B cell (primary cell): ENCODE data around the gene GNAL. TPM values are rescaled to one million over a fixed set of nuclear protein-coding genes. Genes with fewer than 3 reads are reported as not detected.

Source experiments
- ATAC-seq: fragments of 200-7000 bp; cut with Tn5 transposase; one replicate; pipeline ENCODE4 v1.10.0; 2021; ENCODE audit warnings: low read depth, mild to moderate bottlenecking, moderate number of reproducible peaks, moderate library complexity
- CTCF ChIA-PET: fragments of 350-600 bp; sonication (Branson Sonifier 250); formaldehyde crosslinking; loops from one replicate; lab custom pipeline; 2021; ENCODE audit warnings: antibody characterized with exemption, inconsistent platforms; lab: Charles Lee
- POLR2A ChIA-PET: fragments of 350-600 bp; sonication (Branson Sonifier 250); formaldehyde crosslinking; loops from one replicate; lab custom pipeline; 2021; ENCODE audit warnings: antibody characterized with exemption; lab: Charles Lee
- DNase-seq: peaks from one replicate; pipeline ENCODE4 v3.0.0; 2013
- H2AFZ ChIP-seq: 2 replicates; pipeline ENCODE4 v1.6.1; 2012; ENCODE audit warnings: mild to moderate bottlenecking, low read depth, low read length; ENCODE audit not compliant: insufficient read depth, poor library complexity, severe bottlenecking
- H3K27ac ChIP-seq, 2 donors: 1 replicate in 1 of 2; 2 replicates in 1 of 2; pipeline ENCODE4 v1.5.1; 2012 to 2013; ENCODE audit warnings: low read length in 2 of 2, mild to moderate bottlenecking in 2 of 2, moderate library complexity in 1 of 2
- H3K27me3 ChIP-seq, 4 experiments: fragments of 200-600 bp in 1 of 4; sonication (generic) in 1 of 4; replicated peaks in 1 of 4; 1 replicate in 2 of 4; 2 replicates in 2 of 4; pipeline versions ENCODE4 v1.6.1 to v1.7.0; 2013 to 2016; ENCODE audit warnings: low read length in 3 of 4, mild to moderate bottlenecking in 2 of 4, mixed read lengths in 1 of 4, moderate library complexity in 1 of 4; ENCODE audit not compliant: insufficient read depth in 4 of 4, control insufficient read depth in 3 of 4; ENCODE audit errors: control extremely low read depth in 1 of 4
- H3K36me3 ChIP-seq, 2 experiments: replicated peaks in 1 of 2; 1 replicate in 1 of 2; 2 replicates in 1 of 2; pipeline versions ENCODE4 v1.6.1 to v1.7.1; 2013; ENCODE audit warnings: low read length in 1 of 2; ENCODE audit not compliant: insufficient read depth in 2 of 2, control insufficient read depth in 1 of 2; ENCODE audit errors: control extremely low read depth in 1 of 2, extremely low read depth in 1 of 2
- H3K4me1 ChIP-seq, 2 donors: fragments of 200-600 bp in 1 of 2; sonication (generic) in 1 of 2; 1 replicate in 1 of 2; 2 replicates in 1 of 2; pipeline versions ENCODE4 v1.5.1 to v1.6.1; 2013 to 2017; ENCODE audit warnings: low read length in 2 of 2; ENCODE audit not compliant: control insufficient read depth in 2 of 2, insufficient read depth in 2 of 2
- H3K4me2 ChIP-seq: replicated peaks from 2 replicates; pipeline ENCODE3; 2012; ENCODE audit warnings: mild to moderate bottlenecking, low read depth, low read length; ENCODE audit not compliant: poor library complexity, severe bottlenecking
- H3K4me3 ChIP-seq, 5 experiments: fragments of 200-600 bp in 1 of 5; sonication (generic) in 1 of 5; 1 replicate in 3 of 5; 2 replicates in 2 of 5; pipeline versions ENCODE4 v1.5.1 to v1.7.0; 2011 to 2016; ENCODE audit warnings: low read length in 4 of 5, mild to moderate bottlenecking in 4 of 5, low read depth in 2 of 5, control low read depth in 1 of 5, moderate library complexity in 1 of 5; ENCODE audit not compliant: insufficient read depth in 1 of 5; ENCODE audit errors: control extremely low read depth in 1 of 5, extremely low read depth in 1 of 5
- H3K79me2 ChIP-seq: fragments of 200-600 bp; sonication (generic); one replicate; pipeline ENCODE4 v1.6.0; 2016; ENCODE audit warnings: low read length; ENCODE audit not compliant: control insufficient read depth, insufficient read depth
- H3K9ac ChIP-seq: fragments of 200-600 bp; sonication (generic); 2 replicates; pipeline ENCODE4 v1.6.1; 2017; ENCODE audit warnings: mild to moderate bottlenecking, low read length, moderate library complexity
- H3K9me3 ChIP-seq, 3 donors: one replicate each; pipeline versions ENCODE4 v1.6.1 to v1.7.1; 2013; ENCODE audit warnings: low read length in 2 of 3; ENCODE audit not compliant: control insufficient read depth in 2 of 3, insufficient read depth in 1 of 3; ENCODE audit errors: control extremely low read depth in 1 of 3
- H4K20me1 ChIP-seq: 2 replicates; pipeline ENCODE4 v1.6.0; 2012; ENCODE audit warnings: mild to moderate bottlenecking, low read length; ENCODE audit not compliant: insufficient read depth, control insufficient read depth, poor library complexity, severe bottlenecking
- H3K27ac Mint-ChIP-seq: one replicate; pipeline ENCODE4 v1.8.0; 2021; ENCODE audit warnings: mixed read lengths
- H3K27me3 Mint-ChIP-seq: one replicate; pipeline ENCODE4 v1.8.0; 2021; ENCODE audit warnings: mixed read lengths
- H3K4me1 Mint-ChIP-seq: one replicate; pipeline ENCODE4 v1.8.0; 2021; ENCODE audit warnings: mixed read lengths
- H3K4me3 Mint-ChIP-seq: one replicate; pipeline ENCODE4 v1.8.0; 2021; ENCODE audit warnings: mixed read lengths
- H3K9me3 Mint-ChIP-seq: one replicate; pipeline ENCODE4 v1.8.0; 2022; ENCODE audit warnings: mixed read lengths; ENCODE audit not compliant: insufficient read depth
- EZH2 ChIP-seq: IDR thresholded peaks from 2 replicates; pipeline ENCODE4 v1.6.1; 2012; ENCODE audit warnings: borderline replicate concordance, low read depth, mild to moderate bottlenecking, moderate library complexity, low read length; ENCODE audit not compliant: insufficient read depth, poor library complexity, severe bottlenecking
- WGBS: methylation state at CpG from one replicate; pipeline ENCODE4 v1.1.5; 2013; ENCODE audit warnings: missing lambda C conversion rate; ENCODE audit not compliant: insufficient coverage; 5-methylcytosine and 5-hydroxymethylcytosine counted together
- intact Hi-C: fragments of 100-400 bp; cut with micrococcal nuclease; formaldehyde crosslinking; loops from one replicate; pipeline ENCODE4 v1.10.0; 2022
- polyA plus RNA-seq: library from polyadenylated mRNA; depleted of rRNA; stranded (reverse); fragments of >200 nt; gene quantifications from 2 replicates; pipeline ENCODE4 v1.2.3, GENCODE V29; 2012
- total RNA-seq, 2 donors: library from RNA; stranded (reverse); fragments of 120-200 nt in 1 of 2; gene quantifications; 1 replicate in 1 of 2; 2 replicates in 1 of 2; pipeline versions ENCODE4 v1.2.3 to v1.2.4, GENCODE V29; 2013 to 2022
- TF ChIP-seq, protein P1 (sequence below): fragments of 200-600 bp; IDR thresholded peaks from one replicate; pipeline ENCODE4 v1.8.0; 2022; ENCODE audit warnings: antibody characterized with exemption, mild to moderate bottlenecking

Gene GNAL
- total and polyA plus RNA-seq, 2 donors (not counting 1 experiment from before 2014, with no cell fraction given), result 0.01 to 0.12 TPM

DNA sequence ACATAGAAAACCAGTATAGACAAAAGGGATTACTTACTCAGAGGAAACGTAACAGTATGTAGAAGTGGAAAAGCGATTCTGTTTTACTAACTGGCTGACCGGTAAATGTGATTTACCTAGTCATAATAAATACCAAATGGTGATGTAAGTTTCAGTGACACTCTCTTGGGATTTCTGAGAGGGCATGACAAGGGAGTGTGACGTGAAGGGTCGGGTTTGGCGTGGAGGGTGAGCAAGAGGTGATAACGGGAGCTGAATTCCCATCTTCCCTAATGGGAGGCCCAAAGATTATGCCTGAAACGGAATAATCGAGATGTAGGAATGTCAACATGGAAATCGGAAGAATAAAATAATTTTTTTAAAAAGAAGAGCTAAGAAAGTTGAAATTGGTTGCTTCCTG lies 12.7 kb upstream of the GNAL start:
- H3K36me3 ChIP-seq, result no peaks in the 10 kb centered on the region
- H2AFZ ChIP-seq, result no peak overlapping the region
- WGBS, result 73% methylated on average over 3 of the region's 10 CpGs
- H3K9ac ChIP-seq, result no peak overlapping the region
- H3K4me1 ChIP-seq, result no peaks in the 10 kb centered on the region
- H3K9me3 Mint-ChIP-seq, result no peaks in the 10 kb centered on the region
- ChIA-PET CTCF (interaction anchor here (1.1 kb wide), 1 partner anchor 21 kb away, joined by 4 read pairs; no protein-coding TSS in a partner anchor), POLR2A (no interaction called here)
- DNase-seq (no peak), ATAC-seq (no peak)
- H3K79me2 ChIP-seq, result no peaks in the 10 kb centered on the region
- no peaks in the 10 kb centered on the region for H4K20me1 ChIP-seq
- no peak overlapping the region for H3K27ac ChIP-seq
- no peak overlapping the region for H3K4me2 ChIP-seq
- no peak overlapping the region for H3K27ac Mint-ChIP-seq
- TF ChIP-seq EZH2, result no peak
- H3K27me3 ChIP-seq, result peaks cover 0 to 3% (median 0%) of the 10 kb centered on the region in 4 experiments
- peaks cover 0 to 2% (median 0%) of the 10 kb centered on the region in 3 donors for H3K9me3 ChIP-seq
- no peak overlapping the region for H3K4me3 Mint-ChIP-seq
- intact Hi-C loops, result no loop called here
- H3K4me3 ChIP-seq, result no peak overlapping the region
- H3K4me1 Mint-ChIP-seq, result no peaks in the 10 kb centered on the region
- peaks cover 44% of the 10 kb centered on the region for H3K27me3 Mint-ChIP-seq

DNA sequence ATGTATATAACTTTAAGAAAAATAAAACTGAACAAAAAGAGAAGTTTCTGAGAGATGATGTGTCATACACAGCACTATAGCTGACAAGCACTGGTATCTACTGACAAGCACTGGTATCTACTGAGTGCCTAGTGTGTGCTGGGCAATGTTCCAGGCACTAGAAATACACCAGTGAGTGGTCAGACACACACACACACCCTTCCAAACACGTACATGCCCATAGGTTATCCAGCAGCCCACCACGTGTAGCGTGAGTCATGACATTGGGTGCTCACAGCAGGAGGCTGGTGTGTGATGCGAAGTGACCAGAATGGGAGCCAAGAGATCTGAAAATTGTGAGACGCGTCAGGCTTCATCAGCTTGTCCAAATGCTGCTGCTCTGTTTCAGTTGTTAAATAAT lies 12.2 kb upstream of the GNAL start:
- H2AFZ ChIP-seq, result no peak overlapping the region
- no peak overlapping the region for H3K4me3 Mint-ChIP-seq
- TF ChIP-seq EZH2, result no peak
- TF ChIP-seq, protein P1, sequence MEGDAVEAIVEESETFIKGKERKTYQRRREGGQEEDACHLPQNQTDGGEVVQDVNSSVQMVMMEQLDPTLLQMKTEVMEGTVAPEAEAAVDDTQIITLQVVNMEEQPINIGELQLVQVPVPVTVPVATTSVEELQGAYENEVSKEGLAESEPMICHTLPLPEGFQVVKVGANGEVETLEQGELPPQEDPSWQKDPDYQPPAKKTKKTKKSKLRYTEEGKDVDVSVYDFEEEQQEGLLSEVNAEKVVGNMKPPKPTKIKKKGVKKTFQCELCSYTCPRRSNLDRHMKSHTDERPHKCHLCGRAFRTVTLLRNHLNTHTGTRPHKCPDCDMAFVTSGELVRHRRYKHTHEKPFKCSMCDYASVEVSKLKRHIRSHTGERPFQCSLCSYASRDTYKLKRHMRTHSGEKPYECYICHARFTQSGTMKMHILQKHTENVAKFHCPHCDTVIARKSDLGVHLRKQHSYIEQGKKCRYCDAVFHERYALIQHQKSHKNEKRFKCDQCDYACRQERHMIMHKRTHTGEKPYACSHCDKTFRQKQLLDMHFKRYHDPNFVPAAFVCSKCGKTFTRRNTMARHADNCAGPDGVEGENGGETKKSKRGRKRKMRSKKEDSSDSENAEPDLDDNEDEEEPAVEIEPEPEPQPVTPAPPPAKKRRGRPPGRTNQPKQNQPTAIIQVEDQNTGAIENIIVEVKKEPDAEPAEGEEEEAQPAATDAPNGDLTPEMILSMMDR, result no peak
- no peaks in the 10 kb centered on the region for H3K4me1 ChIP-seq
- no peaks in the 10 kb centered on the region for H3K36me3 ChIP-seq
- intact Hi-C loops, result no loop called here
- peaks cover 44% of the 10 kb centered on the region for H3K27me3 Mint-ChIP-seq
- no peak for ATAC-seq
- ChIA-PET CTCF (interaction anchor here (1.1 kb wide), 1 partner anchor 21 kb away, joined by 4 read pairs; no protein-coding TSS in a partner anchor), POLR2A (no interaction called here)
- 87% methylated on average over 3 of the region's 6 CpGs for WGBS
- no peak overlapping the region for H3K4me2 ChIP-seq
- H3K9me3 Mint-ChIP-seq, result no peaks in the 10 kb centered on the region
- no peak for DNase-seq
- no peaks in the 10 kb centered on the region for H3K79me2 ChIP-seq
- H3K27me3 ChIP-seq, result peaks cover 0 to 6% (median 0%) of the 10 kb centered on the region in 4 experiments
- no peak overlapping the region for H3K9ac ChIP-seq
- no peaks in the 10 kb centered on the region for H3K4me1 Mint-ChIP-seq
- H4K20me1 ChIP-seq, result no peaks in the 10 kb centered on the region
- H3K27ac ChIP-seq, result no peak overlapping the region
- H3K27ac Mint-ChIP-seq, result no peak overlapping the region
- peaks cover 0 to 2% (median 0%) of the 10 kb centered on the region in 3 donors for H3K9me3 ChIP-seq
- H3K4me3 ChIP-seq, result no peak overlapping the region
